ENCODE measurements around the gene TRAPPC11.

The TRAPPC11 gene

DNA sequence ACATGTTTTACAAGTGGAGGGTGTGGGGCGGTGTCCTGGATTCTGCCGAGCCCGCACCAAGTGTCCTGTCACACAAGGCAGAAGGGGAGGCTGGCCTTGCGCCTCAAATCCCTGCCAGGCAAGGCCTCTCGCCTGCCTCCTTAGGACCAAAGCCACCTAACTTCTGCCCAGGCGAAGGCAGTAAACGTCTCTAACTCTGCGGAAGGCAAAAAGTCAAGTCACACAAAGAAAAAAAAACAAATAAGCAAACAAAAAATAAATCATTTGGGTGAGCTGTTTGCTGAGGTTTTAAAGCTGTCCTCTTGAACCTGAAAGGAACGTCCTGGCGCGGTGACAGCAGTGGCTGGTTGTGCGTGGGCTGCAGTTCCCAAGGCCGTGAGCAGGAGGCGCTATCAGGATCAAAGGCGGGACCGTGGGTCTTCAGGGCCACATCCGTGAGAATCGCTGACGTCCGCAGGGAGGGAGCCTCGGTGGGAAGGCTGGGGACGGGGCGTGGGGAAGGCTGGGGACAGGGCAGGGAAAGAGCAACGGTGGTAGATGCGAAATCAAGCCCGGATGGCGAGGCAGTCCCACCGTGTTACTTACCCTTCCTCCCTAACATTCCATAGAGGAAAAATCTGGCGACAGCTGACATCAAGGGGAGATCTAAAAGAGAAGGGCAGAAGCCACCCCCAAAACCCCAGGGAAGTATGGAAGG is 99.1 kb downstream of the TRAPPC11 start:
- no peak for DNase-seq (ENCODE audit: low read depth in 2 of 2)

DNA sequence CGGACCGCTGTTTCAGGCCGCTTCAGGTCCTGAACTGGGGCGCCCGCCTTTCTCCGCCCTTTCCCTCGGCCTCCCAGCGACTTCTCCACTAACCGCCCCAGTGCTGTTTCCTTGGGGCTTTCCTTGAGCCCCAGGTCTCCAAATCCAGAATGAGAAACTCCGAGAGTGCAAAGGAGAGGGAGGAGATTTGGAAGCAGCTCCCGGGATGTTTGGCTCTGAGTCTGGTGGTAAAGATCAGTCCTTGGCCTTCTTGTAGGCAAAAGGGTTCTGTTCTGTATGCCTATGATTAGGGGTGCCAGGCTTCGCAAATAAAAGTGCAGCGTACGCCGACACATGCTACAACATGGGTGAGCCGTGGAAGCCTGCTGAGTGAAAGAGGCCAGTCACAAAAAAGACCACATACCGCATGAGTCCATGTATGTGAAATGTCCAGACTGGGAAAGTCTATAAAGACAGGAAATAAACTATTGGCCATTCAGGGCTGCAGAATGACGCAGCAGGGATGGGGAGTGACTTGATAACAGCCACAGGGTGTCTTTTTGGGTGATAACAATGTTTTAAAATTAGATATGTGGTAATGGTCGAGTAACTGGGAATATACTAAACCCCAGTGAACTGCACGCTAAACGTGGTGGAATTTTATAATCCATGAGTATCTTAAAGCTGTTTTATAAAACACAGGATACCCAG is 99.8 kb downstream of the TRAPPC11 start:
- no peak for DNase-seq (ENCODE audit: low read depth in 2 of 2)

DNA sequence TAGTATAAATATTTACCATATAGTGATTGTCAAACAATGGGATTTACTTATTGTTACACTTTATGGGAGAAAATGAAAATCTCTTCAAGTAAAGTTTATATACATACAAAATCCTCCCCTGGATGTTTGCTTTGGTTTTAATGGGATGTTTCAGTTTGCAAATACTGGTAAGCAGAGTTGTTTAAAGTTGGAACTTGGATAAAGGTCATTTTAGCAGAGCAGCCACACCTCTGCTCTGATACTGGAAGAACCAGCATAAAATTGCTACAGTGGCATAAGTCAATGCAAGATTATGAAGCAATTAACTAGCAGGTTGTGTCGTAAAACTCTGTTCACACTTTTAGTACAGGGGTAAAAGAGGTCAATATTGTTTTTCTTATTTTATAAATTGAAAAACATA is 101.2 kb downstream of the TRAPPC11 start:
- DNase-seq (ENCODE audit: low read depth in 2 of 2) = no peak
